C4-2B (cell line): Measurements from ENCODE around the gene SMAD4.

Experiments used
- H3K27ac ChIP-seq: fragments of 450-650 bp; 2 replicates; pipeline ENCODE4 v1.5.1; 2017
- ZFX ChIP-seq: fragments of 450-650 bp; IDR thresholded peaks from 2 replicates; pipeline ENCODE4 v1.6.1; 2017
- TF ChIP-seq, protein P1 (sequence below): fragments of 450-650 bp; conservative IDR thresholded peaks from 2 replicates; pipeline ENCODE4 v1.5.1; 2017; ENCODE audit warnings: mild to moderate bottlenecking

SMAD4 gene

GRCh38 chr18:51097021-51097822 is 67.2 kb downstream of the SMAD4 start:
- no peak overlapping the region for H3K27ac ChIP-seq
- TF ChIP-seq, protein P1, sequence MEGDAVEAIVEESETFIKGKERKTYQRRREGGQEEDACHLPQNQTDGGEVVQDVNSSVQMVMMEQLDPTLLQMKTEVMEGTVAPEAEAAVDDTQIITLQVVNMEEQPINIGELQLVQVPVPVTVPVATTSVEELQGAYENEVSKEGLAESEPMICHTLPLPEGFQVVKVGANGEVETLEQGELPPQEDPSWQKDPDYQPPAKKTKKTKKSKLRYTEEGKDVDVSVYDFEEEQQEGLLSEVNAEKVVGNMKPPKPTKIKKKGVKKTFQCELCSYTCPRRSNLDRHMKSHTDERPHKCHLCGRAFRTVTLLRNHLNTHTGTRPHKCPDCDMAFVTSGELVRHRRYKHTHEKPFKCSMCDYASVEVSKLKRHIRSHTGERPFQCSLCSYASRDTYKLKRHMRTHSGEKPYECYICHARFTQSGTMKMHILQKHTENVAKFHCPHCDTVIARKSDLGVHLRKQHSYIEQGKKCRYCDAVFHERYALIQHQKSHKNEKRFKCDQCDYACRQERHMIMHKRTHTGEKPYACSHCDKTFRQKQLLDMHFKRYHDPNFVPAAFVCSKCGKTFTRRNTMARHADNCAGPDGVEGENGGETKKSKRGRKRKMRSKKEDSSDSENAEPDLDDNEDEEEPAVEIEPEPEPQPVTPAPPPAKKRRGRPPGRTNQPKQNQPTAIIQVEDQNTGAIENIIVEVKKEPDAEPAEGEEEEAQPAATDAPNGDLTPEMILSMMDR = no peak
- no peak for TF ChIP-seq ZFX

GRCh38 chr18:51098082-51098481 is 68.1 kb downstream of the SMAD4 start:
- TF ChIP-seq, protein P1 = no peak
- no peak for TF ChIP-seq ZFX
- no peak overlapping the region for H3K27ac ChIP-seq

DNA sequence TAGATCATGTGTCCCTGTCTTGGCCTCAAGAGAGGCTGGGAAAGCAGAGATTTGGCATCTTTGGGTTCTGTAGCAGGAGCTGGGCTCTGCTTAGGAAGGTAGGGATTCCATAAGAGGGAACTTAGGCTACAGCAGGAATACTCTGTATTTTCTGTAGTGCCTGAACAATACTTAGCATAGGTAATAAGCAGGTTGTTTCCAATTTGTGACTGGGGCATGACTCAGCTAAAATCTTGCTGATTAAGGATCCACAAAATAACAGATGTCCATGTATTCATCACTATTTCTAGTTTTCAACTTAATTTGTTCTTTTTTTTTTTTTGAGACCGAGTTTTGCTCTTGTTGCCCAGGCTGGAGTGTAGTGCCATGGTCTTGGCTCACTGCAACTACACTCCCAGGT is 68.5 kb downstream of the SMAD4 start:
- TF ChIP-seq, protein P1 = no peak
- TF ChIP-seq ZFX = no peak
- H3K27ac ChIP-seq = no peak overlapping the region

GRCh38 chr18:51100385-51101120 is 70.5 kb downstream of the SMAD4 start:
- TF ChIP-seq ZFX = no peak
- TF ChIP-seq, protein P1 = no peak

DNA sequence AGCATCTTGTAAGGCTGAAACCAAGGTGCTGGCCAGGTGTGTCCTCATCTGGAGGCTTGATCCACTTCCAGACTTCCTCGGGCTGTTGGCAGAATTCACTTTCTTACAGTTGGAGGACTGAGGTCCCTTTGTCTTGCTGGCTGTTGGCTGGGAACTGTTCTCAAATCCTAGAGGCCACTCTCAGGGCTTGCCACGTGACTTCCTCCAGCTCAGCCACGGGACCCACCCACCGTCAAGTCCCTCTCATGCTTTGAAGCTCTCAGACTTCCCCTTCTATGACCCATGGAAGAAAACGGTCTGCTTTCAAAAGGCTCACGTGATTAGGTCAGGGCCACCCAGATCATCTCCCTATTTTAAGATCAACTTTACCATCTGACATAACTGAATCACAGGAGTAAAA is 77.1 kb downstream of the SMAD4 start:
- TF ChIP-seq ZFX = no peak
- TF ChIP-seq, protein P1 = no peak
- no peak overlapping the region for H3K27ac ChIP-seq

More at GRCh38 chr18:51100385-51101120, 70.5 kb downstream of the SMAD4 start:
- no peak overlapping the region for H3K27ac ChIP-seq

- no peak overlapping the region for H3K27ac ChIP-seq
- TF ChIP-seq ZFX = no peak
- TF ChIP-seq, protein P1 = no peak
Observed at GRCh38 chr18:51107598-51108305, 77.7 kb downstream of the SMAD4 start.

DNA sequence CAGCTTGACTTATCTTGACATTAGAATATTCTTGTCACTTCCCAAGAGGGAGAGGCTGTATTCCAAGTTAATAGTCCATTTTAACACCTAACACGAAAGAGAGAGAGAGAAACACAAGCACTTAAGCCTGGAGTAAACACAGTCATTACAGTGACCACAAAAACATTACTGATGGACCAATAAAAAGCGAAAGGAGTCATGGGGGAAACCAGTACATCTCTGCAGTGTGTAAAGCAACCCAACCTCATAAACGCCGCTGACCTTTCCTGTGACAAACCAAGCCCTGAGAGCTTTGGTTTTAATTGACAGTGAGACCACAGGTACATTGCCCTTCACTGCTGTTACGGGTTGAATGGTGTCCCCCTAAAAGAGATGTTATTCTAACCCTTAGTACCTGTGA is 78.3 kb downstream of the SMAD4 start:
- TF ChIP-seq, protein P1 = no peak
- TF ChIP-seq ZFX = no peak
- no peak overlapping the region for H3K27ac ChIP-seq
